ENCODE measurements around the gene TFF3.

TFF3 gene

DNA sequence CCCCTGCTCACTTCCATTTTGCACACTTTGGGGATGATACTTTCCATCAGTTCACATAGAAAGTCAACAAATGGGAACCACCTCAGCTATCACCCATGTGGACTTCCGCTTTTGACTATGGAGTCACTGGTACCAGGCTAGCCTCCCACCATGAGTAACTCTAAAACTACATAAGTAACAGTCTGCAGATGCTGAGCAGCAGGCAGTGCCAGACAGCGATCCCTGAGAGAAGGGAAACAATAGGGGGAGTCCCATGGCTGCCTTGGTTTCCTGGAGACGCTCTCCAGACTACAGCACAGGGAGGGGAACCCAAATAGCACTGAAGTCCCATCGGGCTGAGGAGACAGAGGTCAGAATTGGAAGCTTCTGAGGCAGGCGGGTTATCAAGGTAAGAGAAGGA lies 38.4 kb upstream of the TFF3 start:
- TF ChIP-seq, protein P1, sequence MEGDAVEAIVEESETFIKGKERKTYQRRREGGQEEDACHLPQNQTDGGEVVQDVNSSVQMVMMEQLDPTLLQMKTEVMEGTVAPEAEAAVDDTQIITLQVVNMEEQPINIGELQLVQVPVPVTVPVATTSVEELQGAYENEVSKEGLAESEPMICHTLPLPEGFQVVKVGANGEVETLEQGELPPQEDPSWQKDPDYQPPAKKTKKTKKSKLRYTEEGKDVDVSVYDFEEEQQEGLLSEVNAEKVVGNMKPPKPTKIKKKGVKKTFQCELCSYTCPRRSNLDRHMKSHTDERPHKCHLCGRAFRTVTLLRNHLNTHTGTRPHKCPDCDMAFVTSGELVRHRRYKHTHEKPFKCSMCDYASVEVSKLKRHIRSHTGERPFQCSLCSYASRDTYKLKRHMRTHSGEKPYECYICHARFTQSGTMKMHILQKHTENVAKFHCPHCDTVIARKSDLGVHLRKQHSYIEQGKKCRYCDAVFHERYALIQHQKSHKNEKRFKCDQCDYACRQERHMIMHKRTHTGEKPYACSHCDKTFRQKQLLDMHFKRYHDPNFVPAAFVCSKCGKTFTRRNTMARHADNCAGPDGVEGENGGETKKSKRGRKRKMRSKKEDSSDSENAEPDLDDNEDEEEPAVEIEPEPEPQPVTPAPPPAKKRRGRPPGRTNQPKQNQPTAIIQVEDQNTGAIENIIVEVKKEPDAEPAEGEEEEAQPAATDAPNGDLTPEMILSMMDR (conservative IDR thresholded peaks at IDR 0.05; ENCODE audit: low read length): no peak
- no peak for TF ChIP-seq EZH2phosphoT487 (IDR thresholded peaks at IDR 0.05; ENCODE audit: borderline replicate concordance)
- Histone ChIP-seq H4K20me1 (ENCODE audit: insufficient read depth, low read length, poor library complexity, severe bottlenecking) (no peaks in the 10 kb centered on the region), H3K9me2 (replicated peaks; ENCODE audit: low read depth, low read length) (no peaks in the 10 kb centered on the region), H3K9me3 (ENCODE audit: insufficient read depth, low read depth, low read length) (0 out of 2 replicates have a peak, but pooled peaks cover 3% of the 10 kb centered on the region), H3K4me3 (ENCODE audit: low read length, poor library complexity, severe bottlenecking) (no peak overlapping the region), H3K9ac (ENCODE audit: low read depth, low read length, poor library complexity, severe bottlenecking) (no peak overlapping the region), H3K4me1 (ENCODE audit: insufficient read depth, low read length, poor library complexity, severe bottlenecking) (peaks cover 4% of the 10 kb centered on the region), H3K36me3 (ENCODE audit: insufficient read depth, low read length) (no peaks in the 10 kb centered on the region), H3K4me2 (ENCODE audit: low read depth, low read length, poor library complexity, severe bottlenecking) (no peak overlapping the region), H3K27me3 (ENCODE audit: insufficient read depth, low read length, poor library complexity, severe bottlenecking) (no peaks in the 10 kb centered on the region), H3F3A (ENCODE audit: low read depth) (no peaks in the 10 kb centered on the region), H3K79me2 (ENCODE audit: insufficient read depth, low read length) (no peaks in the 10 kb centered on the region), H2AFZ (ENCODE audit: low read length) (no peak overlapping the region)

DNA sequence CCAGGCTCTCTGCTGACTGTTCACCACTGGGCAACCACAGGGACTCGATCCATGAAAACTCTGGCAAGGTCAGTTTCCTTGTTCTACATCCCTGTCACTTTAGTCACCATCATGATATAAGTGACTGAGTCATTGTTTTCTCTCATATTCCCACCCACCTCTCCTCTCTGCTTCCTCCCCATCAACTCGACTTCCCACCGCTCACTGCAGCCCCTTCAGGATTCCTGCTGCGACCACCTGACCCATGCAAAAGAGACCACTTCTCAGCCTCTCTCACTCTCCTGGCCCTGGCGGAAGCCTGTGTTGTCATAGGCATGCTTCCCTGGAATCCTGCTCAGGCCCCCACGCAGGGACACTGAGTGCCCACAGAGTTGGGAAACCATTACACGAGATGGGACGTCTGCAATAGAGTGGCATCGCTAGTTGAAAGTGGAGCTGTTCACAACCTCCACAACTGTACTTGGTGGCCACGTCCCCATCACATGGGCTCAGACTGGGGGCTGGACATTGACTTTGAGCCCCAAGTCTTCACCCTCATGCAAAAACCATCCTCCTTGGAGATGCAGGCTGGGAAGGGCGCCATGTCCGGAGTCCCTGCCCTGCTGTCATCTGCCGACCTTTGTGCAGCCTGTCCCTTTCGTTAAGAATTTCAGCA lies 37.4 kb upstream of the TFF3 start:
- TF ChIP-seq, protein P1 (conservative IDR thresholded peaks at IDR 0.05; ENCODE audit: low read length): no peak
- TF ChIP-seq EZH2phosphoT487 (IDR thresholded peaks at IDR 0.05; ENCODE audit: borderline replicate concordance): no peak
- H3K79me2 ChIP-seq (ENCODE audit: insufficient read depth, low read length): no peaks in the 10 kb centered on the region
- H3K9ac ChIP-seq (ENCODE audit: low read depth, low read length, poor library complexity, severe bottlenecking): no peak overlapping the region
- H2AFZ ChIP-seq (ENCODE audit: low read length): no peak overlapping the region
- H3K4me1 ChIP-seq (ENCODE audit: insufficient read depth, low read length, poor library complexity, severe bottlenecking): peaks cover 4% of the 10 kb centered on the region
- 0 out of 2 replicates have a peak, but pooled peaks cover 3% of the 10 kb centered on the region for H3K9me3 ChIP-seq (ENCODE audit: insufficient read depth, low read depth, low read length)
- H3K4me2 ChIP-seq (ENCODE audit: low read depth, low read length, poor library complexity, severe bottlenecking): no peak overlapping the region
- H3K27me3 ChIP-seq (ENCODE audit: insufficient read depth, low read length, poor library complexity, severe bottlenecking): no peaks in the 10 kb centered on the region
- no peaks in the 10 kb centered on the region for H3K36me3 ChIP-seq (ENCODE audit: insufficient read depth, low read length)
- no peaks in the 10 kb centered on the region for H3K9me2 ChIP-seq (replicated peaks; ENCODE audit: low read depth, low read length)
- H3K4me3 ChIP-seq (ENCODE audit: low read length, poor library complexity, severe bottlenecking): no peak overlapping the region
- no peaks in the 10 kb centered on the region for H3F3A ChIP-seq (ENCODE audit: low read depth)
- H4K20me1 ChIP-seq (ENCODE audit: insufficient read depth, low read length, poor library complexity, severe bottlenecking): no peaks in the 10 kb centered on the region

DNA sequence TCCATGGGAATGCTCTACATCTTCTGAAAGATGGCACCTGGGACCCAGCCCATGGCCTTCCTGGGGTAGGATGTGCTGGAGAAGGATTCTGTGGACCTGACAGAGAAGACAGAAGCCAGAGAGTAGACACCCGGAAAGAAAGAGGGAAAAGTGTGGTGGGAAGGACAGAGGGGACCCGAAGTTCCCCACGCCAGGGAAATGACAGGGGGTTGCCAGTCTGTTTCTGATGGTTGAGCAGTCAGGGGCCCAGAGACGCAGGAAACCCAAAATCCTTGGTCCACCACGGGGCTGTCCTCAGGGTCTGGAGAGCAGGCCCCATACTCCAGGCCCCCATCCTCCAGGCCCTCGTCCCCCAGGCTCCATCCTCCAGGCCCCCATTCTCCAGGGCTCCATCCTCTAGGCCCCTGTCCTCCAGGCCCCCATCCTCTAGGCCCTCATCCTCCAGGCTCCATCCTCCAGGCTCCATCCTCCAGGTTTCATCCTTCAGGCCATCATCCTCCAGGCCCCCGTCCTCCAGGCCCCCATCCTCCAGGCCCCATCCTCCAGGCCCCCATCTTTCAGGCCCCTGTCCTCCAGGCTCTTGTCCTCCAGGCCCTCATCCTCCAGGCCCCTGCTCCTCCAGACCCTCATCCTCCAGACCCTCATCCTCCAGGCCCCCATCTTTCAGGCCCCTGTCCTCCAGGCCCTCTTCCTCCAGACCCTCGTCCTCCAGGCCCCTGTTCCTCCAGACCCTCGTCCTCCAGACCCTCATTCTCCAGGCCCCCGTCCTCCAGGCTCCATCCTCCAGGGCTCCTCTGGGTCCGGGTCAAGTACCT lies 36.6 kb upstream of the TFF3 start:
- no peak for TF ChIP-seq EZH2phosphoT487 (IDR thresholded peaks at IDR 0.05; ENCODE audit: borderline replicate concordance)
- TF ChIP-seq, protein P1 (conservative IDR thresholded peaks at IDR 0.05; ENCODE audit: low read length): no peak
- H3K4me3 ChIP-seq (ENCODE audit: low read length, poor library complexity, severe bottlenecking): no peak overlapping the region

More for the DNA sequence above, 36.6 kb upstream of the TFF3 start:
- H3K4me1 ChIP-seq (ENCODE audit: insufficient read depth, low read length, poor library complexity, severe bottlenecking): peaks cover 4% of the 10 kb centered on the region
- H3K27me3 ChIP-seq (ENCODE audit: insufficient read depth, low read length, poor library complexity, severe bottlenecking): no peaks in the 10 kb centered on the region
- no peaks in the 10 kb centered on the region for H3K9me2 ChIP-seq (replicated peaks; ENCODE audit: low read depth, low read length)
- no peaks in the 10 kb centered on the region for H3K79me2 ChIP-seq (ENCODE audit: insufficient read depth, low read length)
- H3K9ac ChIP-seq (ENCODE audit: low read depth, low read length, poor library complexity, severe bottlenecking): no peak overlapping the region
- no peaks in the 10 kb centered on the region for H4K20me1 ChIP-seq (ENCODE audit: insufficient read depth, low read length, poor library complexity, severe bottlenecking)
- H2AFZ ChIP-seq (ENCODE audit: low read length): no peak overlapping the region
- H3K4me2 ChIP-seq (ENCODE audit: low read depth, low read length, poor library complexity, severe bottlenecking): no peak overlapping the region
- H3K9me3 ChIP-seq (ENCODE audit: insufficient read depth, low read depth, low read length): 0 out of 2 replicates have a peak, but pooled peaks cover 3% of the 10 kb centered on the region
- H3K36me3 ChIP-seq (ENCODE audit: insufficient read depth, low read length): no peaks in the 10 kb centered on the region
- no peaks in the 10 kb centered on the region for H3F3A ChIP-seq (ENCODE audit: low read depth)
